ENCODE measurements around the gene SPEM3.

SPEM3 gene

GRCh38 chr17:7410634-7411426, 17.8 kb upstream of the SPEM3 start:
- TF ChIP-seq, protein P1, sequence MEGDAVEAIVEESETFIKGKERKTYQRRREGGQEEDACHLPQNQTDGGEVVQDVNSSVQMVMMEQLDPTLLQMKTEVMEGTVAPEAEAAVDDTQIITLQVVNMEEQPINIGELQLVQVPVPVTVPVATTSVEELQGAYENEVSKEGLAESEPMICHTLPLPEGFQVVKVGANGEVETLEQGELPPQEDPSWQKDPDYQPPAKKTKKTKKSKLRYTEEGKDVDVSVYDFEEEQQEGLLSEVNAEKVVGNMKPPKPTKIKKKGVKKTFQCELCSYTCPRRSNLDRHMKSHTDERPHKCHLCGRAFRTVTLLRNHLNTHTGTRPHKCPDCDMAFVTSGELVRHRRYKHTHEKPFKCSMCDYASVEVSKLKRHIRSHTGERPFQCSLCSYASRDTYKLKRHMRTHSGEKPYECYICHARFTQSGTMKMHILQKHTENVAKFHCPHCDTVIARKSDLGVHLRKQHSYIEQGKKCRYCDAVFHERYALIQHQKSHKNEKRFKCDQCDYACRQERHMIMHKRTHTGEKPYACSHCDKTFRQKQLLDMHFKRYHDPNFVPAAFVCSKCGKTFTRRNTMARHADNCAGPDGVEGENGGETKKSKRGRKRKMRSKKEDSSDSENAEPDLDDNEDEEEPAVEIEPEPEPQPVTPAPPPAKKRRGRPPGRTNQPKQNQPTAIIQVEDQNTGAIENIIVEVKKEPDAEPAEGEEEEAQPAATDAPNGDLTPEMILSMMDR (conservative IDR thresholded peaks at IDR 0.05) = no peak
- no peak overlapping the region for H3K27ac ChIP-seq

- no peak overlapping the region for H3K27ac ChIP-seq
- TF ChIP-seq, protein P1 (conservative IDR thresholded peaks at IDR 0.05) = no peak
Measured at GRCh38 chr17:7411427-7411750, 17.3 kb upstream of the SPEM3 start.

GRCh38 chr17:7413346-7413985, 15.2 kb upstream of the SPEM3 start:
- no peak overlapping the region for H3K27ac ChIP-seq
- TF ChIP-seq, protein P1 (conservative IDR thresholded peaks at IDR 0.05) = no peak

DNA sequence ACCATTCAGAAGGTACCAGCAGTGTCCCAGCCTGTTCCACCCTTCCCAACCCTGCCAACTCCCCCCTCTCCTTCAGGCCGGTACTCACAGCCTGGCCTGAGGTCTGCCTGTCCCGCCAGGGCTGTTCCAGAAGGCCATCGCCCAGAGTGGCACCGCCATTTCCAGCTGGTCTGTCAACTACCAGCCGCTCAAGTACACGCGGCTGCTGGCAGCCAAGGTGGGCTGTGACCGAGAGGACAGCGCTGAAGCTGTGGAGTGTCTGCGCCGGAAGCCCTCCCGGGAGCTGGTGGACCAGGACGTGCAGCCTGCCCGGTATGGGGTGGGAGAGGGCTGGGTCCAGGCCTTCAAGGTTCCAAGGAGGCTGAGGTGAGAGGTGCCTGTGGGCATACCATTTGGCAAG, 13.8 kb upstream of the SPEM3 start:
- TF ChIP-seq, protein P1 (conservative IDR thresholded peaks at IDR 0.05) = no peak
- H3K27ac ChIP-seq = no peak overlapping the region

DNA sequence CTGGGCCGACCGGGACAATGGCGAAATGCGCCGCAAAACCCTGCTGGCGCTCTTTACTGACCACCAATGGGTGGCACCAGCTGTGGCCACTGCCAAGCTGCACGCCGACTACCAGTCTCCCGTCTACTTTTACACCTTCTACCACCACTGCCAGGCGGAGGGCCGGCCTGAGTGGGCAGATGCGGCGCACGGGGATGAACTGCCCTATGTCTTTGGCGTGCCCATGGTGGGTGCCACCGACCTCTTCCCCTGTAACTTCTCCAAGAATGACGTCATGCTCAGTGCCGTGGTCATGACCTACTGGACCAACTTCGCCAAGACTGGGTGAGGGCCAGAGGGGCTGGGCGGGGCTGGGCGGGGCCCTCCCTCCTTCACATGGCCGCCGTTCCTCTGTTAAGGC, 12.9 kb upstream of the SPEM3 start:
- TF ChIP-seq, protein P1 (conservative IDR thresholded peaks at IDR 0.05) = no peak
- no peak overlapping the region for H3K27ac ChIP-seq

GRCh38 chr17:7416323-7416722, 12.3 kb upstream of the SPEM3 start:
- no peak overlapping the region for H3K27ac ChIP-seq
- TF ChIP-seq, protein P1 (conservative IDR thresholded peaks at IDR 0.05) = no peak

DNA sequence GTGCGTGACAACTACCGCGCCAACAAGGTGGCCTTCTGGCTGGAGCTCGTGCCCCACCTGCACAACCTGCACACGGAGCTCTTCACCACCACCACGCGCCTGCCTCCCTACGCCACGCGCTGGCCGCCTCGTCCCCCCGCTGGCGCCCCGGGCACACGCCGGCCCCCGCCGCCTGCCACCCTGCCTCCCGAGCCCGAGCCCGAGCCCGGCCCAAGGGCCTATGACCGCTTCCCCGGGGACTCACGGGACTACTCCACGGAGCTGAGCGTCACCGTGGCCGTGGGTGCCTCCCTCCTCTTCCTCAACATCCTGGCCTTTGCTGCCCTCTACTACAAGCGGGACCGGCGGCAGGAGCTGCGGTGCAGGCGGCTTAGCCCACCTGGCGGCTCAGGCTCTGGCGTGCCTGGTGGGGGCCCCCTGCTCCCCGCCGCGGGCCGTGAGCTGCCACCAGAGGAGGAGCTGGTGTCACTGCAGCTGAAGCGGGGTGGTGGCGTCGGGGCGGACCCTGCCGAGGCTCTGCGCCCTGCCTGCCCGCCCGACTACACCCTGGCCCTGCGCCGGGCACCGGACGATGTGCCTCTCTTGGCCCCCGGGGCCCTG, 11.5 kb upstream of the SPEM3 start:
- TF ChIP-seq, protein P1 (conservative IDR thresholded peaks at IDR 0.05) = no peak

More for the DNA sequence above, 11.5 kb upstream of the SPEM3 start:
- H3K27ac ChIP-seq = no peak overlapping the region

Measured in VCaP (cell line).